ENCODE results near the gene RYR2. TPM values are rescaled to one million over a fixed set of nuclear protein-coding genes. Genes with fewer than 3 reads are reported as not detected.

RYR2 gene
- total RNA-seq, 4 donors from 2014 or later = 1.2 to 7.0 (median 2.5) TPM

GRCh38 chr1:237011432-237011831, 30.6 kb upstream of the RYR2 start:
- intact Hi-C loops (cut with DNase I; ENCODE audit: low total_unique reads) = no loop called here
- in situ Hi-C loops (cut with MboI; ENCODE audit: low pct_ligation_motif_present in 1 of 4, low pct_unique_long_range_greater_than_20kb in 1 of 4, low sequenced_read_pairs in 3 of 4) = no loop called here
- no peak for DNase-seq
- H3K27me3 ChIP-seq = no peaks in the 10 kb centered on the region
- H3K4me1 ChIP-seq = peaks cover 3 to 21% (median 8%) of the 10 kb centered on the region in 4 donors
- H3K9me3 ChIP-seq = no peaks in the 10 kb centered on the region
- no peaks in the 10 kb centered on the region for H3K36me3 ChIP-seq
- 71% methylated on average over 1 to 3 of the region's 3 CpGs for WGBS, 2 donors (ENCODE audit: low coverage in 1 of 2)
- no peak overlapping the region for H3K4me3 ChIP-seq
- peak overlapping the region; percentile 36 to 73 (median 60) for H3K27ac ChIP-seq
- TF ChIP-seq CTCF (IDR thresholded peaks at IDR 0.05) = no peak
- peak in 1 of 3 donors; percentile 23 for TF ChIP-seq POLR2AphosphoS5 (IDR thresholded peaks at IDR 0.05)

GRCh38 chr1:237012361-237012760, 29.6 kb upstream of the RYR2 start:
- Histone ChIP-seq H3K4me3 (no peak overlapping the region), H3K9me3 (no peaks in the 10 kb centered on the region), H3K4me1 (peaks cover 3 to 21% (median 8%) of the 10 kb centered on the region in 4 donors), H3K27me3 (no peaks in the 10 kb centered on the region), H3K27ac (peak overlapping the region; percentile 36 to 73 (median 60)), H3K36me3 (no peaks in the 10 kb centered on the region)
- in situ Hi-C loops (cut with MboI; ENCODE audit: low pct_ligation_motif_present in 1 of 4, low pct_unique_long_range_greater_than_20kb in 1 of 4, low sequenced_read_pairs in 3 of 4) (no loop called here), intact Hi-C loops (cut with DNase I; ENCODE audit: low total_unique reads) (no loop called here)
- TF ChIP-seq EP300 (IDR thresholded peaks at IDR 0.05; ENCODE audit: low read depth) = no peak
- TF ChIP-seq CTCF (IDR thresholded peaks at IDR 0.05) = no peak
- no peak for TF ChIP-seq POLR2AphosphoS5 (IDR thresholded peaks at IDR 0.05)
- no peak for TF ChIP-seq POLR2A (IDR thresholded peaks at IDR 0.05)
- no peak for DNase-seq
- 63 to 70% methylated on average over 4 to 5 of the region's 5 CpGs for WGBS, 2 donors (ENCODE audit: low coverage in 1 of 2)

DNA sequence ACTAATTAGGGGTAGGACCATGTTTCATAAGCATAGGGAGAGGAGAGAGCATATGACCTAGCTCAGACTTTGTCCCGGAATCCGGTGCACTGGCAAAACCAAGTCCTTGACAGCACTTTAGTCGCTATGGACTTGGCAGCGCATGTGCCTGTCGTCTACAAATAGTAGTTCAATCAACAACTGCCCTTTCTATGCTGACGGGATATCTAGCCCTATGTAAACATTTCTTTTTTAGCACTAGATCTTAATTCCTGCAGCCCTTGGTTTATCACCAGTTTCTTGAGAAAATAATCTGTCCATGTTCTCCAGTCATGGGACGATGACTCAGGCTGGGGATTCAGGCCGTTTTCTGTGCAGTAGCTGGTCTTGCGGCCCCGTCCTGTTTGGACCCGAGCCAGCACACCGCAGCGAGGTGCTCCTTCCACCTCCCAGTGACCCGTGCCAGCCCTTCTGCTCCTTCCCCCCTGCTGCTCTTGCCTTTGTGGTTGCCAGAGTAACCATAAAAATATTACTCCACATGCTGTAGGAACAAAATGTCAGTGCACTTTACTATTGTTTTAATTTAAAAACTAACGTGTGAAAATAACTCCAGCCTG, 29.1 kb upstream of the RYR2 start:
- Histone ChIP-seq H3K27me3 (no peaks in the 10 kb centered on the region), H3K4me3 (peak overlapping the region in 2 of 4 donors; percentile 0 to 2), H3K9me3 (no peaks in the 10 kb centered on the region), H3K36me3 (no peaks in the 10 kb centered on the region), H3K4me1 (peaks cover 3 to 21% (median 8%) of the 10 kb centered on the region in 4 donors), H3K27ac (peak overlapping the region; percentile 36 to 73 (median 60))
- in situ Hi-C loops (cut with MboI; ENCODE audit: low pct_ligation_motif_present in 1 of 4, low pct_unique_long_range_greater_than_20kb in 1 of 4, low sequenced_read_pairs in 3 of 4) = no loop called here
- WGBS, 2 donors (ENCODE audit: low coverage in 1 of 2) = 30 to 41% methylated on average over 8 to 15 of the region's 15 CpGs
- TF ChIP-seq POLR2AphosphoS5 (IDR thresholded peaks at IDR 0.05) = peak in 2 of 3 donors; percentile 18 to 19
- TF ChIP-seq CTCF (IDR thresholded peaks at IDR 0.05) = no peak
- no peak for TF ChIP-seq EP300 (IDR thresholded peaks at IDR 0.05; ENCODE audit: low read depth)
- TF ChIP-seq POLR2A (IDR thresholded peaks at IDR 0.05) = no peak
- intact Hi-C loops (cut with DNase I; ENCODE audit: low total_unique reads) = no loop called here
- peak; percentile 63 for DNase-seq

DNA sequence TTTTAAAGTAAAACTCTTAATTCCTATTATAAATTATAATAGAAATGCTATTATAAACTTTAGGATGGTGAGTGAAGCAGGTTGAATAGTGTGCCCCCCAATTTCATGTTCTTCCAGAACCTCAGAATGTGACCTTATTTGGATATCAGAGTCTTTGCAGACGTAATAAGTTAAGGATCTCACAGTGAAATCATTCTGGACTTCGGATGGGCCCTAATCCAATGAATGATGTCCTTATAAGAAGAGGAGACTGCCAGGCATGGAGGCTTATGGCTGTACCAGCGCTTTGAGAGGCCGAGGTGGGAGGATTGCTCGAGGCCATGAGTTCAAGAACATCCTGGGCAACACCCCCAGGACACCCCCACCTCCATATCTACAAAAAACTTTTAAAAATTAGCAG, 28.4 kb upstream of the RYR2 start:
- DNase-seq = no peak
- peak overlapping the region; percentile 36 to 73 (median 60) for H3K27ac ChIP-seq
- no peaks in the 10 kb centered on the region for H3K27me3 ChIP-seq
- no peaks in the 10 kb centered on the region for H3K9me3 ChIP-seq
- H3K4me3 ChIP-seq = no peak overlapping the region
- no peaks in the 10 kb centered on the region for H3K36me3 ChIP-seq
- in situ Hi-C loops (cut with MboI; ENCODE audit: low pct_ligation_motif_present in 1 of 4, low pct_unique_long_range_greater_than_20kb in 1 of 4, low sequenced_read_pairs in 3 of 4) = no loop called here
- intact Hi-C loops (cut with DNase I; ENCODE audit: low total_unique reads) = no loop called here
- H3K4me1 ChIP-seq = peaks cover 3 to 21% (median 8%) of the 10 kb centered on the region in 4 donors
- TF ChIP-seq CTCF (IDR thresholded peaks at IDR 0.05) (no peak), EP300 (IDR thresholded peaks at IDR 0.05; ENCODE audit: low read depth) (no peak), POLR2AphosphoS5 (IDR thresholded peaks at IDR 0.05) (no peak), POLR2A (IDR thresholded peaks at IDR 0.05) (no peak)
- 43 to 75% methylated on average over 1 to 5 of the region's 5 CpGs for WGBS, 2 donors (ENCODE audit: low coverage in 1 of 2)
